Neuron (in vitro differentiated cells): ENCODE results near the gene ANKRD10.

Source experiments
- H2AFZ ChIP-seq: one replicate; pipeline ENCODE4 v1.6.1; 2013; ENCODE audit warnings: low read depth, mild to moderate bottlenecking, inconsistent platforms, low read length, moderate library complexity
- H3K27me3 ChIP-seq: one replicate; pipeline ENCODE4 v1.6.1; 2013; ENCODE audit warnings: low read length; ENCODE audit not compliant: insufficient read depth
- H3K36me3 ChIP-seq: one replicate; pipeline ENCODE4 v1.6.1; 2013; ENCODE audit warnings: low read length; ENCODE audit not compliant: insufficient read depth
- H3K4me1 ChIP-seq: one replicate; pipeline ENCODE4 v1.6.1; 2013; ENCODE audit warnings: low read length; ENCODE audit not compliant: insufficient read depth
- H3K4me3 ChIP-seq: 2 replicates; pipeline ENCODE4 v1.5.1; 2013; ENCODE audit warnings: mild to moderate bottlenecking, low read length, moderate library complexity
- H3K9me3 ChIP-seq: one replicate; pipeline ENCODE4 v1.6.1; 2013; ENCODE audit warnings: low read length

ANKRD10 gene

GRCh38 chr13:110938662-110939421 is 24.0 kb upstream of the ANKRD10 start:
- H3K4me3 ChIP-seq, result no peak overlapping the region
- peaks cover under 1% of the 10 kb centered on the region for H3K9me3 ChIP-seq
- H3K4me1 ChIP-seq, result no peaks in the 10 kb centered on the region
- H3K27me3 ChIP-seq, result no peaks in the 10 kb centered on the region
- no peak overlapping the region for H2AFZ ChIP-seq
- no peaks in the 10 kb centered on the region for H3K36me3 ChIP-seq

DNA sequence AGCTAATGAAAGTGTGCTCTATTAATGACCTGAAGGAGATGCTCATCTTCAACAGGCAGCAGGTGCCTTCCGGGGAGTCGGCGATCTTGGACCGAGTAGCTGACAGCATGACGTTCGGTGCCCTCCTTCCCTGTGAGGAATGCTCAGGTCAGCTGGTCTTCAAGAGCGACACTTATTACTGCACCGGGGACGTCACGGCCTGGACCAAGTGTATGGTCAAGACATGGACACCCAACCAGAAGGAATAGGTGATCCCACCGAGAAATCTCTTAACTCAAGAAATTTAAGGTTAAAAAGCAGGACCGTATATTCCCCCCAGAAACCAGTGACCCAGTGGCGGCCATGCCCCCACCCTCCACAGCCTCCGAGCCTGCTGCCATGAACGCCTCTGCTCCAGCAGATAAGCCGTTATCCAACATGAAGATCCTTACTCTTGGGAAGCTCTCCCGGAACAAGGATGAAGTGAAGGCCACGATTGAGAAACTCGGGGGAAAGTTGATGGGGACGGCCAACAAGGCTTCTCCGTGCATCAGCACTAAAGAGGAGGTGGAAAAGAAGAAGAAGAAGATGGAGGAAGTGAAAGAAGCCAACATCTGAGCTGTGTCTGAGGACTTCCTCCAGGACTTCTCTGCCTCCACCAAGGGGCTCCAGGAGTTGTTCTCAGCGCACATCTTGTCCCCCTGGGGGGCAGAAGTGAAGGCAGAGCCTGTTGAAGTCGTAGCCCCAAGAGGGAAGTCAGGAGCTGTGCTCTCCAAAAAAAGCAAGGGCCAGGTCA is 22.8 kb upstream of the ANKRD10 start:
- Histone ChIP-seq H2AFZ (no peak overlapping the region), H3K27me3 (no peaks in the 10 kb centered on the region), H3K36me3 (no peaks in the 10 kb centered on the region), H3K4me3 (no peak overlapping the region), H3K9me3 (peaks cover 5% of the 10 kb centered on the region), H3K4me1 (no peaks in the 10 kb centered on the region)

DNA sequence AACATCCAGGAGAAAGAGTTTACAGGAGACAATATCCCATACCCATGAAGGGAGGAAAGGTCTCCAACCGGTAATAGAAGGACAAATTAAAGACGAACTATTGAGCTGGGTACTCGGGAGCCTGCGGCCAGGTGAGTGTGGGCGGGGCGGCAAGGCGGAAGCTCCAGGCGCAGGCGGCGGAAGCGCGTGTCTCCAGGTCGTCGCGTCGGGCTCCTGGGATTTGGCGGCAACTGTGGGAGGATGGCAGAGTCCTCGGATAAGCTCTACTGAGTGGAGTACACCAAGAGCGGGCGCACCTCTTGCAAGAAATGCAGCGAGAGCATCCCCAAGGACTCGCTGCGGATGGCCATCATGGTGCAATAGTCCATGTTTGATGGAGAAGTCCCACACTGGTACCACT is 21.6 kb upstream of the ANKRD10 start:
- Histone ChIP-seq H3K9me3 (peaks cover 5% of the 10 kb centered on the region), H3K4me1 (no peaks in the 10 kb centered on the region), H2AFZ (no peak overlapping the region), H3K36me3 (no peaks in the 10 kb centered on the region), H3K4me3 (no peak overlapping the region), H3K27me3 (no peaks in the 10 kb centered on the region)

DNA sequence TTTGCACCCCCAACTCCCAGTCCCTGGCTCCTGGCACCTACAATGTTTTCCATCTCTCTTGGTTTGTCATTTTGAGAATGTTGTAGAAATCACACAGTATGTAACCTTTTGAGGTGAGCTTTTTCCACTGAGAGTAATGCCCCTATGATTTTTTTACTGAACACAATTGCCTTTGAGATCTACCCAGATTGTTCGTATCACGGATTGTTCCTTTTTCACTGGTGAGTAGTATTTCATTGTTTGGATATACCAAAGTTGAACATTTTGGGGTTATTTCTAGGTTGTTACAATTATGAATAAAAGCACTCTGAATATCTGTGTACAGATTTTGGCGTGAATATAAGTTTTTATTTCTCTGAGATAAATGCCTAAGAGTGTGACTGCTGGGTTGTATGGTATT is 17.7 kb upstream of the ANKRD10 start:
- H3K36me3 ChIP-seq, result no peaks in the 10 kb centered on the region
- no peak overlapping the region for H3K4me3 ChIP-seq
- no peaks in the 10 kb centered on the region for H3K4me1 ChIP-seq
- H2AFZ ChIP-seq, result no peak overlapping the region
- H3K27me3 ChIP-seq, result no peaks in the 10 kb centered on the region
- peaks cover 5% of the 10 kb centered on the region for H3K9me3 ChIP-seq

GRCh38 chr13:110929104-110929777 is 14.4 kb upstream of the ANKRD10 start:
- Histone ChIP-seq H3K4me3 (no peak overlapping the region), H3K27me3 (no peaks in the 10 kb centered on the region), H2AFZ (no peak overlapping the region), H3K4me1 (no peaks in the 10 kb centered on the region), H3K36me3 (no peaks in the 10 kb centered on the region), H3K9me3 (peaks cover 5% of the 10 kb centered on the region)

GRCh38 chr13:110925023-110925612 is 10.2 kb upstream of the ANKRD10 start:
- H3K27me3 ChIP-seq, result no peaks in the 10 kb centered on the region
- no peak overlapping the region for H3K4me3 ChIP-seq
- no peak overlapping the region for H2AFZ ChIP-seq
- no peaks in the 10 kb centered on the region for H3K36me3 ChIP-seq
- H3K4me1 ChIP-seq, result no peaks in the 10 kb centered on the region
- H3K9me3 ChIP-seq, result no peaks in the 10 kb centered on the region

GRCh38 chr13:110924639-110924934 is 9.7 kb upstream of the ANKRD10 start:
- H2AFZ ChIP-seq, result no peak overlapping the region
- no peaks in the 10 kb centered on the region for H3K36me3 ChIP-seq
- no peak overlapping the region for H3K4me3 ChIP-seq
- H3K9me3 ChIP-seq, result no peaks in the 10 kb centered on the region
- H3K27me3 ChIP-seq, result no peaks in the 10 kb centered on the region
- H3K4me1 ChIP-seq, result no peaks in the 10 kb centered on the region

DNA sequence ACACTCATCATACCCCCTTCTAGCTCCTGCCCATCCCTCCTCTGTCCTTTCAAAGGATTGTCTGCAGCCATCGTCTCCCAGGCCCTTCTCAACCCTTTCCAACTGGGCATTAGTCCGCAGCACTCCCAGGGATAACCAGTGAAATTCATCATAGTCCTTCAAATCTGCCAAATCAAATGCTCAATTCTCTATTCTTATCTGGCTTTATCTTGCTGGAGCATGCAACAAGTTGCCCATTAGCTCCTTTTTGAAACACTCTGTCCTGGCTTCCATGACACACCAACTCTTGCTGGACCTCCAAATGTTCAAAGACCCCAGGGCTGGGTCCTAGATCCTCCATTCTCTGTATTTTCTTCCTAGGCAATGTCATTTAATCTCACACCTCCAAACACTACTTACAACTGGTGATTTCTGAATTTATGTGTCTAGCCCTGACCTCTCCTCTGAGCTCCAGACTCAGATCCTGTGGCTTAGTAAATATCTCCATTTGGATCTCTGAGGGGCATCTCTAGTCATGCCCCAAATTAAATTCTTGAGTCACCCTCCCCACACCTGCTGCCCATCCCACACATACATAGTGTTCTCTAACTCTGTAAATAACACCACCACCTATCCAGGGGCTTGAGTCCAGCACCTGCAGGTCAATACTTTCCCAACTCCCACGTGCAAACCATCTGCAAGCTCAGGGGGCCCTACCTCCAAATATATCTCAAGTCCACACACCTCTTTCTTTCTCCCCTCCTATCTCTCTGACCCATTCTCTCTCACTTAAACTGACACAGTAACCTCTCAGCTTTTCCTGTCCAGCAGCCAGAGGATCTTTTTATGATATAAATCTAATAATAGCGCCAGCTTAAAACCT is 9.1 kb upstream of the ANKRD10 start:
- Histone ChIP-seq H3K4me3 (no peak overlapping the region), H3K36me3 (no peaks in the 10 kb centered on the region), H3K27me3 (no peaks in the 10 kb centered on the region), H3K4me1 (no peaks in the 10 kb centered on the region), H2AFZ (no peak overlapping the region), H3K9me3 (no peaks in the 10 kb centered on the region)

DNA sequence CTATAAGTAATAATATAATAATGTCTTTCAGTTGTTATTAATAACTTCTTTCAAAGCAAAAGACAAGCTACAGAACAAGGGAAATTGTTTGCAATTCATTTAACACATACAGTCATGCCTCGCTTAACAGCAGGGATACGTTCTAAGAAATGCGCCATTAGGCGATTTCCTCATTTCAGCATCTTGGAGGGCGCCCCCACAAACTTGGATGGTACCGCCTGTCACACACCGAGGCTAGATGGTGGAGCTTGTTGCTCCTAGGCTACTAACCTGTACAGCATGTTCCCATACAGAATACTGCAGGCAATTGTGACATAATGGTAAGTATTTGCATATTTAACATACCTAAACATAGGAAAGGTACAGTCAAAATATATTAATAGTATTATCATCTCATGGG is 8.2 kb upstream of the ANKRD10 start:
- no peaks in the 10 kb centered on the region for H3K36me3 ChIP-seq
- no peaks in the 10 kb centered on the region for H3K4me1 ChIP-seq
- H3K27me3 ChIP-seq, result no peaks in the 10 kb centered on the region
- no peak overlapping the region for H2AFZ ChIP-seq
- no peak overlapping the region for H3K4me3 ChIP-seq
- no peaks in the 10 kb centered on the region for H3K9me3 ChIP-seq

DNA sequence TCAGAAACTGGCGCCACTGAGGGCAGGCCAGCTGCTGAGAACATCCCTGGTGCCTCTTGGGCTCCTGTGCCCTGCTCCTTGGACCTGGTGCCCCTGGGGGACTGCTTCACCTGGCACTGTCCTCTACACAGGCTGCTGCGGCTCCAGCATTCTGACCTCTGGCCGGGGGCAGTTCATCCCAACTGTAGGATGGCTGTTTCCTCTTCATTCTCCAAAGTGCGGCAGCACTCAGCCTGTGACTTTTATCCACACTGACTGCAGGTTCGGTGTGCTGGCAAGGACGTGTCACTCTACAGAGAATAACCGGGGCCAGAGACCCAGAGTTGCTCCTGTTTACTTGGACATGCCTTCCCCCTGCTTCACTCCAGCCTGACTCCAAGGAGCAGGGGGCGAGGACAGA is 7.6 kb upstream of the ANKRD10 start:
- Histone ChIP-seq H3K9me3 (no peaks in the 10 kb centered on the region), H2AFZ (no peak overlapping the region), H3K36me3 (no peaks in the 10 kb centered on the region), H3K4me1 (no peaks in the 10 kb centered on the region), H3K27me3 (no peaks in the 10 kb centered on the region), H3K4me3 (no peak overlapping the region)

- Histone ChIP-seq H3K9me3 (no peaks in the 10 kb centered on the region), H3K4me1 (no peaks in the 10 kb centered on the region), H3K36me3 (no peaks in the 10 kb centered on the region), H2AFZ (no peak overlapping the region), H3K4me3 (no peak overlapping the region), H3K27me3 (no peaks in the 10 kb centered on the region)
Measured at GRCh38 chr13:110921695-110922094, 6.8 kb upstream of the ANKRD10 start.

GRCh38 chr13:110921209-110921608 is 6.3 kb upstream of the ANKRD10 start:
- no peak overlapping the region for H2AFZ ChIP-seq
- H3K36me3 ChIP-seq, result no peaks in the 10 kb centered on the region
- H3K4me3 ChIP-seq, result no peak overlapping the region
- H3K27me3 ChIP-seq, result no peaks in the 10 kb centered on the region
- no peaks in the 10 kb centered on the region for H3K9me3 ChIP-seq
- H3K4me1 ChIP-seq, result peaks cover 4% of the 10 kb centered on the region
